ENCODE measurements around the gene DDX27.

DDX27 gene

GRCh38 chr20:49275216-49275615 lies 56.0 kb downstream of the DDX27 start:
- DNase-seq, result no peak
- in situ Hi-C loops (cut with MboI; ENCODE audit: low pct_unique_long_range_greater_than_20kb, low sequenced_read_pairs), result no loop called here

DNA sequence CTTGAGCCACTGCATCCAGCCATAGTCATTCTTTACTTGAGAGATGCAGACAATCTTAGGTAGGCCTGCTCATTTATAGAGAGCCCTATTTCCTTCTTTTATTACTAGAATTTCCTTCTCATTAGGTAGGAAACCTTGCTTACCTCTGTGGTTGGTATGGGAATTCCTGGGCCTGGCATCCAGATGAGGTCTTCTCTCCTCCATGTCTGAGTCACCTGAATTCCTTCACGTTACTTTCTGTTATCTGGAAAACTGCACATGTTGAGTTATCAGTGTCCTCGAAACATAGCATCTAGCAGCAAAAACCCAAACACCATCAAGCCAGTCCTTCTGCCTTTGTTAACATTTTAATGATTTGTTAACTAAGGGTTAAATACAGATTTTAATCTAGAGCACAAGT lies 56.4 kb downstream of the DDX27 start:
- no peak for DNase-seq

DNA sequence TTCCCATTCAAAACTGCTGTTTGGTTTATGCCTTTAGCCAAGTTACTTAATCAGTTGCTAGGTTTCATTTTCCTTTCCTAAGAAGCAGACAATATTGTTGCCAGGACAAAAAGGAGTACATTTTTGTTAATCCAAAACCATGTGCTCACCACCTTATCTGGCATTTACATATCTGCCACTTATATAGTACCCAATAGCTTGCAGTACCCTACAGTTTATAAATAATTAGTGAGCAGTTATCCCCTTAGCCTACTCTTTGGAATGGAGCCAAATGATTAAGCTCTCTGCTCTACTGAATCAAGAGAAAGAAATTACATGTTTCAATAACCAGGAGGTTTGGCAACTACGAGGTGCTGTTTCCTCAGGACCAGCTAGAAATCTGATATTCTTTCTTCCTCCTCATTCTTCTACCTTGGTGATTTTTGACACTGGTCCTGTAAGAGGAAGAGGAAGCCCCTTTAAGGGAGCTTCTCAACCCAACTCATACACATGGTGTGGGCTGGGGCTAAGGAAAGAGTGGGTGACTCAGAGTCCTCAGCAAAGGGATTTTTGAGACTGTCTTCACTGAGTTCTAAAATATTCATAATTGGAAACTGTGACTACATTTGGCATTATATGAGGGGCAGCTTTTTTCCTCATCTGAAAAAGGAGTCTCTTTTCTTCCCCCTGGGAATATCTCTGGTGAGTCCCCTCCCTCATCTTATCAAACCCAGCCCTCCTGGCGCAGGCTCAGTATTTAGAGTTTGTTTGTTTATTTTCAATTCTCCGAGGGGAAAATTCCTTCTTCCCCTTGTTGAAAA lies 57.1 kb downstream of the DDX27 start:
- in situ Hi-C loops (cut with MboI; ENCODE audit: low pct_unique_long_range_greater_than_20kb, low sequenced_read_pairs), result no loop called here

More for the DNA sequence above, 56.4 kb downstream of the DDX27 start:
- in situ Hi-C loops (cut with MboI; ENCODE audit: low pct_unique_long_range_greater_than_20kb, low sequenced_read_pairs), result no loop called here

GRCh38 chr20:49276961-49277785 lies 58.0 kb downstream of the DDX27 start:
- in situ Hi-C loops (cut with MboI; ENCODE audit: low pct_unique_long_range_greater_than_20kb, low sequenced_read_pairs), result no loop called here
- peak; percentile 24 for DNase-seq

More for the DNA sequence above, 57.1 kb downstream of the DDX27 start:
- peak; percentile 69 for DNase-seq

DNA sequence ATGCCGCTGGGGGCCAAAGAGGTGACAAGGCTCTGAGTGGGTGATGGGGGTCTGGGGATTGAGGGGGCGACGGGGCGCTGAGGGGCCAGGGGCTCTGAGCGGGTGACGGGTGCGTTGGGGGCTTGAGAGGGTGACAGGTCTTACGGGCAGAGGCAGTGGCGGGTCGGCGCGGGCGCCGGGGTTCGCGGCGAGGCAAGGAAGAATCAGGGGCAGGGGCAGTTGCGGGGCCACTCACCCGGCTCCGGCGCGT lies 58.5 kb downstream of the DDX27 start:
- DNase-seq, result no peak
- in situ Hi-C loops (cut with MboI; ENCODE audit: low pct_unique_long_range_greater_than_20kb, low sequenced_read_pairs), result no loop called here

- in situ Hi-C loops (cut with MboI; ENCODE audit: low pct_unique_long_range_greater_than_20kb, low sequenced_read_pairs), result no loop called here
- DNase-seq, result peak; percentile 99
These were observed 59.0 kb downstream of the DDX27 start, which contains the start of gene ZNFX1 for GRCh38 chr20:49278036-49278817. Gene ZNFX1, minus strand, starts transcription at chr20:49278057. Its CDS starts 2,218 bp downstream, at chr20:49275839.

GRCh38 chr20:49278818-49279676 lies 59.8 kb downstream of the DDX27 start:
- in situ Hi-C loops (cut with MboI; ENCODE audit: low pct_unique_long_range_greater_than_20kb, low sequenced_read_pairs), result no loop called here

DNA sequence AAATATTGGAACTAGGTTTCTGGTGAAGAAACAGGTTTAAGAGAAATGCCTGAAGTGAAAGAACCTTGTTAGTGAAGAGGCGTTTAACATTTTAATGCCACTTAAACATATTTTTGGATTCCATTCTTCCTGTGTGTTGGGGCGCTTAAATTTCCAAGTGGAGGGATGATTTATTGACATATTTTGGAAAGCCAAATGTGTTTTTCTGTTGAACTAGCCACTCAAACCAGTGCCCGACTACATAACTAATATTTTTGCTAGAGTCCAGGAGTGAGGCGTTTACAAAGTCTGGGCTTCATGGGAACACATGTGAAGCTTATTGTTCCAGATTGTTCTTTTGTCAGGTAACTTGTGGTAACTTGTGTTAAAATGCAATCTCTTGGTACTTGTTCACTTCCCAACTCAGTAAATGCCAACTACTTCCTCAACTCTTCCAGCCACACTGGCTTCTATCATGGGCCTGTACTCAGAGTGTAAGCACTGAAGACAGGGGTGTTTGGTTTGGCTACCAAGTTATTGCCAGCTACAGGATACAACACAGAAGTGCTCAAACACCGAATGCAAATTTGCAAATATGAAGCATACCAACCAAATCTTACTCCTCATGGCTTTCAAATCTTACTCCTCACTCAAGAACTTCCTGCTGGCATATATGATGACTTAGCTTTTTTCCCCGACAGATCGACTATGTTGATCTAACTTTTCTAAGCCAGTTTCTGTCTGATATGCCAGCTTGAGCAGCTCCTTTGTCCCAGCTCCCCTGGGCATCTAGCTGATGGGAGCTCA lies 60.7 kb downstream of the DDX27 start:
- in situ Hi-C loops (cut with MboI; ENCODE audit: low pct_unique_long_range_greater_than_20kb, low sequenced_read_pairs), result no loop called here
- peak; percentile 46 for DNase-seq

More at GRCh38 chr20:49278818-49279676, 59.8 kb downstream of the DDX27 start:
- DNase-seq, result no peak

GRCh38 chr20:49280463-49281058 lies 61.3 kb downstream of the DDX27 start:
- in situ Hi-C loops (cut with MboI; ENCODE audit: low pct_unique_long_range_greater_than_20kb, low sequenced_read_pairs), result no loop called here

GRCh38 chr20:49281059-49281912 lies 62.1 kb downstream of the DDX27 start:
- DNase-seq, result peak; percentile 90
- in situ Hi-C loops (cut with MboI; ENCODE audit: low pct_unique_long_range_greater_than_20kb, low sequenced_read_pairs), result no loop called here

More at GRCh38 chr20:49280463-49281058, 61.3 kb downstream of the DDX27 start:
- DNase-seq, result no peak

DNA sequence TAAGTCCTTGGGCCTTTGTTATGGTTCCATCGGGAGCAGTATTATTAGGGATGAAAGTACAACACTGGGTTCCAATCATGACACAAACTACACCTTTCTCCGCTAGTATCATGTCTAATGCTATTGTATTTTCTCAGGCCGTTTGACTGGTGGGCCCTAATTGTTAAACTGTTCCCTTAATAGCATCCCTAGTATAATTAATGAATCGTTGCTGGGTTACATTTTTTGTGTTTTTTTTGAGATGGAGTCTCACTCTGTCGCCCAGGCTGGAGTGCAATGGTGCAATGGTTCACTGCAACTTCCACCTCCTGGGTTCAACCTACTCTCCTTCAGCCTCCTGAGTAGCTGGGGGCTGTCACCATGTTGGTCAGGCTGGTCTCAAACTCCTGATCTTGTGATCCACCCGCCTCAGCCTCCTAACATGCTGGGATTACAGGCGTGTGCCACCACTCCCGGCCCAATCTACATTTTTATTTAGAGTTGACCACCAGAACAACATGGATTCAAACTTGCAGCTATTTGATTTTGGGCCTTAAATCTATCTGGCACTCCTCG lies 62.8 kb downstream of the DDX27 start:
- DNase-seq, result no peak
- in situ Hi-C loops (cut with MboI; ENCODE audit: low pct_unique_long_range_greater_than_20kb, low sequenced_read_pairs), result no loop called here

GRCh38 chr20:49282584-49283171 lies 63.5 kb downstream of the DDX27 start:
- in situ Hi-C loops (cut with MboI; ENCODE audit: low pct_unique_long_range_greater_than_20kb, low sequenced_read_pairs), result no loop called here
- DNase-seq, result peak; percentile 24

- in situ Hi-C loops (cut with MboI; ENCODE audit: low pct_unique_long_range_greater_than_20kb, low sequenced_read_pairs), result no loop called here
- peak; percentile 19 for DNase-seq
These were observed 64.0 kb downstream of the DDX27 start for GRCh38 chr20:49283176-49283702.

DNA sequence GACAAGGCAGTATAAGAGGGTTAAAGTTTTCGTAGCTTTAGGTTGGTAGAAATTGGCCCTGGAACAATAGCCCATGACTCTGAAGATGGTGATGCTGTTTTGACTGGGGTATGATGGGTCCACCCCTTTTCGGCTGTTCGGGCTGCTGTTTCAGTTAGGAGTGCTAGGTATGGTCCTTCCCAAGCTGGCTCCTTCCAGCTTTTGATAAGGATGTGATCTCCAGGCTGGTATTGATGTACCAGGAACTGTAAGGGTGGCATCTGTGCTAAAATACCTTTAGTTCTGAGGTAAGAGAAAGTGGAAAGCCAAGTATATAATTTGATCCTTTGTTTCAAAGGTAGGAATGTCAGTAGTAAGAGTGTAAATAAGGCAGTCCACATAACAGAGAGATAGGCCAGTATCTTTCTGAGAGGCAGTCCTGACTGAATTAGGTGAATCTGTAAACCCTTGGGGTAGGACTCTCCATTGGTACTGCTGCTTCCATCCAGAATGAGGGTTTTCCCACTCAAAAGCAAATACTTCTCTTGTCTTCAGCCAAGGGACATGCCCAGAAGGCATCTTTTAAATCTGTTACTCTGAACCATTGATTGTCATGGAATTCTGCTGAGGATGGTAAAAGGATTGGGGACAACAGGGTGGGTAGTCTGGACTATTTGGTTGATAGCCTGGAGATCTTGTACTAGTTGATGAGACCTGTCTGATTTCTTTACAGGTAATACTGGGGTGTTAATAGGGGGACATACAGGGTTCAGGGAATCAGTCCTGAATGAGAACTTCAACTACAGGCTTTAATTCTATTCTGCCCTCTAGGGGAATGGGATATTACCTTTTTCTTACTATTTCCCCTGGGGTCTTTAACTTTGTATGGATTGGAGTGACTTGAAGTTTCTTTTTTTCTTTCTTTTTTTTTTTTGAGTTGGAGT lies 64.7 kb downstream of the DDX27 start:
- DNase-seq, result peak; percentile 38
- in situ Hi-C loops (cut with MboI; ENCODE audit: low pct_unique_long_range_greater_than_20kb, low sequenced_read_pairs), result no loop called here

- DNase-seq, result peak; percentile 14
- in situ Hi-C loops (cut with MboI; ENCODE audit: low pct_unique_long_range_greater_than_20kb, low sequenced_read_pairs), result no loop called here
These were observed 65.6 kb downstream of the DDX27 start for GRCh38 chr20:49284818-49285217.
